ENCODE results near the gene LAPTM4A. TPM values are rescaled to one million over a fixed set of nuclear protein-coding genes. Genes with fewer than 3 reads are reported as not detected.

Gene LAPTM4A
- total RNA-seq, 1 experiment from 2014 or later, result 131 TPM

- no peak overlapping the region for H2AFZ ChIP-seq (ENCODE audit: low read length)
- H3T11ph ChIP-seq (ENCODE audit: low read length), result no peak overlapping the region
- H4K20me1 ChIP-seq (ENCODE audit: control insufficient read depth, insufficient read depth, insufficient read length), result no peaks in the 10 kb centered on the region
- H3K23ac ChIP-seq (ENCODE audit: insufficient read length, low read depth, low read length), result no peak overlapping the region
- no peak overlapping the region for H3K27ac Mint-ChIP-seq
- no peak for DNase-seq
- H3K4ac ChIP-seq (ENCODE audit: low read depth, low read length), result no peak overlapping the region
- no peaks in the 10 kb centered on the region for H3K79me1 ChIP-seq (ENCODE audit: insufficient read depth, low read depth, low read length, poor library complexity, severe bottlenecking)
- H2BK20ac ChIP-seq (ENCODE audit: low read depth, low read length, poor library complexity, severe bottlenecking), result no peak overlapping the region
- no peak overlapping the region for H3K4me2 ChIP-seq (ENCODE audit: insufficient read depth, insufficient read length, low read length)
- H3K18ac ChIP-seq (ENCODE audit: insufficient read length, low read depth, low read length), result no peak overlapping the region
- no peaks in the 10 kb centered on the region; the same call in 1 of the 2 replicates for H3K4me1 ChIP-seq (ENCODE audit: insufficient read depth, low read length)
- no peak overlapping the region for H3K9ac ChIP-seq (ENCODE audit: extremely low read depth, insufficient read length, low read length)
- H3K27me3 Mint-ChIP-seq (ENCODE audit: low read depth), result no peaks in the 10 kb centered on the region
- H3K23me2 ChIP-seq (ENCODE audit: insufficient read length, low read depth, low read length, poor library complexity, severe bottlenecking), result peaks cover 6% of the 10 kb centered on the region
- no peak overlapping the region for H2BK12ac ChIP-seq (ENCODE audit: insufficient read length, low read depth, low read length)
- H4K8ac ChIP-seq (replicated peaks; ENCODE audit: insufficient read length, low read depth, low read length), result no peak overlapping the region
- no peak overlapping the region for H2BK120ac ChIP-seq (ENCODE audit: low read depth, low read length, poor library complexity, severe bottlenecking)
- no peak overlapping the region for H2AK5ac ChIP-seq (ENCODE audit: insufficient read length, low read length)
- H3K27ac ChIP-seq (ENCODE audit: insufficient read length, low read depth, low read length), result no peak overlapping the region
- no peak overlapping the region for H4K5ac ChIP-seq (ENCODE audit: insufficient read length, low read depth, low read length)
- no peaks in the 10 kb centered on the region; a peak in 1 of 7 replicates for H3K36me3 Mint-ChIP-seq (ENCODE audit: insufficient read depth in 1 of 3, low read depth in 3 of 3)
- no peak for TF ChIP-seq CTCF (conservative IDR thresholded peaks at IDR 0.05)
- no peaks in the 10 kb centered on the region for H3K79me2 ChIP-seq (ENCODE audit: insufficient read depth, low read length)
- H3K4me1 Mint-ChIP-seq, result peaks cover 14 to 17% of the 10 kb centered on the region in 2 experiments
- H3K56ac ChIP-seq (ENCODE audit: insufficient read length, low read depth, low read length), result no peak overlapping the region
- no peaks in the 10 kb centered on the region for H3K9me3 Mint-ChIP-seq
- H2BK5ac ChIP-seq (ENCODE audit: insufficient read length, low read length), result no peak overlapping the region
- H3K14ac ChIP-seq (ENCODE audit: insufficient read depth, low read length), result no peak overlapping the region
- H3K9me3 ChIP-seq (ENCODE audit: control insufficient read depth, low read depth, low read length), result no peaks in the 10 kb centered on the region
- no peak overlapping the region for H2BK15ac ChIP-seq (ENCODE audit: low read depth, low read length)
- H3K4me3 Mint-ChIP-seq, result no peak overlapping the region
- H3K27me3 ChIP-seq (ENCODE audit: insufficient read depth, low read length), result no peaks in the 10 kb centered on the region
- H4K91ac ChIP-seq (ENCODE audit: insufficient read length, low read depth, low read length), result no peak overlapping the region
Observed at GRCh38 chr2:19993731-19994130, 57.7 kb downstream of the LAPTM4A start.

All from H9 (cell line).